Measurements from ENCODE around the gene GALNT9.
"Not testable (repeated sequence)": the region's sequence is repeated elsewhere in the genome, so short reads cannot be mapped to it uniquely, and the experiment has no call there.

Gene GALNT9

DNA sequence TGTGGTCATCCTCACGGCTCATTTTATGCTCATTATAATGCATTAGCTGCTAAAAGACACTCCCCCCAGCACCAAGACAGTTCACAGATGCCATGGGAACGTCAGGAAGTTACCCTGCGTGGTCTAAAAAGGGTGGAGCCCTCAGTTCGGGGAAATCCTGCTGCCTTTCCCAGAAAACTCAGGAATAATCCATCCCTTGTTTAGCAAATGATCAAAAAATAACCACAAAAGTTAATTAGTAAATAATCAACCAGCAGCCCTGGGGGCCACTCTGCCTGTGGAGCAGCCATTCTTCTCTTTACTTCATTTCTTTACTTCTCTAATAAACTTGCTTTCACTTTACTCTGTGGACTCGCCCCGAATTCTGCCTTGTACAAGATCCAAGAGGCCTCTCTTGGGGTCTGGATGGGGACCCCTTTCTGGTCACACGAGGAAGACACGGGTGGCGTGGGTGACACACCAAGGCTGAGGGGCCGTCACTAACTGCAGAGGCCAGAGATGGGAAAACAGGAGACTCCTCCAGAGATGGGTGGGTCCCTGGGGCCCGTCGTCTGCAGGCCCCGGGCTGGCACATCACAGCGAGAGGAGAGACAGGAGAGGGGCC lies 119.7 kb downstream of the GALNT9 start:
- DNase-seq, result no peak

DNA sequence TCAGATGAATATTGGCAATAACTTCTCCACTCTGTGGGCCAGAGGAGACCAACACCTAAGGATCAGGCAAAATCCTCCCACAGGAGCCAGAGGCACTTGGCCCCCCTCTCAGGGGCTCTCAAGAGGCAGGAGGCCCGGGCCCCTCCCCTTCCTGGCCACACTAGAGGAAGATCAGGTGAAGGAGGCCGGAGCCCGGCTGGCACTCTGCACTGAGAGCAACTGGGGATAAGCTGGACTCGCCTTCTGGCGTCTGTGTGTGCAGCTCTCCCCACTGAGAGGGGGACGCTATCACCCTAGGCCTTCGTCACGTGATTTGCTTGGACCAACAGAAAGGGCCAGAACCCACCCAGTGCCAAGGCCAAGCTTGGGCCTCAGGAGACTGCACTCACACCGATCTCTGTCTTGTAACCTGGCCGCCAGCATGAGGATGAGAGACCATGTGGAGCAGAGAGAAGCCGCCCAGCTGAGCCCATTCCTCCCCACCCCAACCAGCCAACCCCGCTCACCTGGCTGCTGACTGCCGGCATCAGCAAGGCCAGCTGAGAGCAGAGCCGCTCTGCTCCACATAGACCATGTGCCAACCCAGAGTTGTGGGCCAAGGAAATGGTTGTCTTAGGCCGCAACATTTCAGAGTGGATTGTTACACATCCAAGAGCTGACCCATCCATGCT lies 121.1 kb downstream of the GALNT9 start:
- no peak for DNase-seq

DNA sequence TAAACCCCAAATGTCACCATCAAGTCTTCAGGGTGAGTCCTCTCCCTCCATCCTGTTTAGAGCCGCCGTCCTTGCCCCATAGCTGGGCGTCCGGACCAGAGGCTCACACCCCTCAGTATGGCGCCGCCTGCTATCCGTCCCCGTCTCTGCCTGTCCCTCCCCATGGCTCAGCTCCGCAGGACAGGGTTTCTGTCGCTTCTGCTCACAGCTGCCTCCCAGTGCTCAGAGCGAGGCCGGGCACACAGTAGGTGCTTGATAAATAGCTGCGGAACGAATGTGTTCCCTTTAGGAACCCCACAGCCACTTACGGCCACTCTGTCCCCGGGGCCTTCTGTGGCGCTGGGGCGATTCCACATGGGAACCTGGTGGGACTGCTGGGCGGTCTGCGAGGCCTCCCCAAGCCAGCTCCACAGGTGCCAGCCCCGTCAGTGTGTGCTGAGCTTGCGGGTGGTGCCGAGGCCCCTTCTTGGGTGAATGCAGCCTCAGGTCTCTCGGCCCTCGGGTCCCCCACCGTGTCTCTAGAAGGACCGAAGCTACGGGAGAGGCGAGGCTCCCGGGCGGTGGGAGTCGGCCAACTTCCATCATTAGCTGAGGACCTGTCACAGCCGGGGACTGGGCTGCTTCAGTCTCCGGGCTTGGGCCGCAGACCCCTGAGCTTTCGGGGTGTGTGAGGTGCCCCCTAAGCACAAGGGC lies 122.2 kb downstream of the GALNT9 start:
- DNase-seq, result no peak

DNA sequence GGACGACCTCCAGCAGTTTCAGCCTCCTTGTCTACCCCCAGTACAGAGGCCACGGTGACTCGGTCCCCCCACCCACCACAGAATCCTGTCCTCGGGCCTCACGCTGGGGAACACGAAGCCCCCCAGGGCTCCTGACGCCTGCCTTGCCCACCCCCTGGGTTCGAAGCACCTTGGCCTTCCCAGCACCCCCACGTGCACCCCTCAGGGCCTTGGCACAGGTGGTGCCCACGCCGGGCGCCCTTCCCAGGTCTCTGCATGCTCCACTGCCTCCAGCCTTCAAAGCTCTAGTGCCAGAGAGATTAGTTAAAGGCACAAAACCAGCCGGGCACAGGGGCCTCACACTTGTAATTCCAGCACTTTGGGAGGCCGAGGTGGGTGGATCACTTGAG lies 123.3 kb downstream of the GALNT9 start:
- DNase-seq, result no peak

DNA sequence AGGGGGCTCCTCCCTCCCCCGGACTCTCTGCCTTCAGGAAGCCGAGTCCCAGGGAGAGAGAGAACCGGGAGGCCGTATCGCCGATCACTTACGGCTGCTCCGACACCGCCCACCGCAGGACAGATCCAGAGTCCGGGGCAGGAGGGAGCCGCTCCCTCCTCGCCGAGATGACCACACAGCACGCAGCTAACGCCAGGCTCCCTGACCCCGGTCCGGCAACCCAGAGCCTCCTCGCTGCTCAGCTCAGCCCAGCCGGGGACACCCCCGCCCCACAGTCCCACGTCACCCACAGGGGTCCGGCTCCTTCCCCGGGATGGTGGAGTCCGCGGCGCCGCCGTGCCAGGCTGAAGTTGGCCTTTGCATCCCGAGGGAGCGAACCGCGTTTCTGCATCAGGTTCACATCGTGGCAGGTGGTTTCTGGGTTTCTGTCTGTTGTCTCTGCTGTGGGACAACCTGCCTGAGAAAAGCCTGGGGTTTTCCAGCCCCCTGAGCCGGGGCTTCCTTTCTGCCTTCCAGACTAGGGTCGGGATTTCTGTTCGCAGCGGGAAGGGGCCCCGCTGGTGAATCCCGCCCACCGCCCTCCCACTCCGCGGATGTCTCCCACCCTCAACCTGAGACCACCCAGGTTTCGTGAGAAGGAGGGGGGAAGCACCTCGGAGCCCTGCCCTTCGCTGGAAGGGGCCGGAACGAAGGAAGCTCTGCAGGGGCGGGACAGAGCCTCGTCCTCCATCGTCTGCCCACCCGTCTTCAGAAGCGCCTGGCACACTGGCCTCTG lies 123.9 kb downstream of the GALNT9 start:
- DNase-seq, result no peak

DNA sequence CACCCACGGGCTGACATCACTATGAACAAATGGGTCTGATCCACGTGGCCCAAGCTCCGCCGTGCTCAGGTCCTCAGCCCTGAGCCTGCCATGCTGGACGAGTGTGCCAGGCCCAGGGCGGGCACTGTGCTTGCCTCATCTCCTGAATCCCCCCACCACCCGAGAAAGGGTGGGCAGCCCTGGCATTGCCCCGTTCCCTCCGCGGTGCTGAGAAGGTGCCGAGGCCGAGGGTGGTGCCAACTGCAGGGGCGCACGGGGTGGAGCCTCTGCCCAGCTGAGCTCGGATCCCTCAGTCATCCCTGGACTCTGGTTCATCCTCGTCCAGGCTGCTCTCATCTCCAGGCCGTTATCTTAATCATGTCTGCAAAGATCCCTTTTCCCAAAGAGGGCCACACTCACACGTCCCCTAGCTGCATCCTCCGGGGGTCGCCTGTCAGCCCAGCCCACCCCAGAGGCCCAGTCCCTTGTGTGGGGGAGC lies 124.6 kb downstream of the GALNT9 start:
- DNase-seq, result no peak

DNA sequence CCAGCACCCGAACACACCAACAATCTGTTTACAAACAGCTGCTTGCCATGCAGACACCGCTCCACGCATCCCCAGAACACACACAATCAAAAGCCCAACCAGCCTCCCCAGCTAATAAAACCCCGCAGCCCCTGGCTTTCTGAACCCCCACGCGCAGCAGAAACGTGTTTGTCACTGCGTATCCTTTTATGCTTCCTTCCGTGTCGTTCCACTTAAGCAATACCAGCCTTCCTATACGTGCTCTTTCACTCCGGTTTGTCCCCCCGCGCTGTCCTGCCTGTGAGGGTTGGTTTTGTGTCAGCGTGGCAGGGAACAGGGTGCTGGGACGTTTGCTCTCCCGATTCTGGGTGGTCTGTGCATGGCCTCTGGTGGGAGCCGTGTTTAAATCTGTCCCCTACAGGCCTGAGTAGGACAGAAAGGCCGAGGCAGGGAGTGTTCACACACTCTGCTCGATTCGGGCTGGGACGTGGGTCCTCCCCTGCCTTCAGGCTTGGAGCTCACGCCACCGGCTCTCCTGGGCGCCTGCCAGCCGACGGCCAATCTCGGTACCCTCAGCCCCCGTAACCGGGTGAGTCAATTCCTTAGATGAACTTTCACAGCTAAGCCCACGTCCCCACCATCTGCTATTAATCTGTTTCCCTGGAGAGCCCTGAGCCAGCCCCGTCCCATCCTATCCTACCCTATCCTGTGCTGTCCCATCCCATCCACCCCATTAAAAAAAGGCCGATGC lies 125.2 kb downstream of the GALNT9 start:
- no peak for DNase-seq

DNA sequence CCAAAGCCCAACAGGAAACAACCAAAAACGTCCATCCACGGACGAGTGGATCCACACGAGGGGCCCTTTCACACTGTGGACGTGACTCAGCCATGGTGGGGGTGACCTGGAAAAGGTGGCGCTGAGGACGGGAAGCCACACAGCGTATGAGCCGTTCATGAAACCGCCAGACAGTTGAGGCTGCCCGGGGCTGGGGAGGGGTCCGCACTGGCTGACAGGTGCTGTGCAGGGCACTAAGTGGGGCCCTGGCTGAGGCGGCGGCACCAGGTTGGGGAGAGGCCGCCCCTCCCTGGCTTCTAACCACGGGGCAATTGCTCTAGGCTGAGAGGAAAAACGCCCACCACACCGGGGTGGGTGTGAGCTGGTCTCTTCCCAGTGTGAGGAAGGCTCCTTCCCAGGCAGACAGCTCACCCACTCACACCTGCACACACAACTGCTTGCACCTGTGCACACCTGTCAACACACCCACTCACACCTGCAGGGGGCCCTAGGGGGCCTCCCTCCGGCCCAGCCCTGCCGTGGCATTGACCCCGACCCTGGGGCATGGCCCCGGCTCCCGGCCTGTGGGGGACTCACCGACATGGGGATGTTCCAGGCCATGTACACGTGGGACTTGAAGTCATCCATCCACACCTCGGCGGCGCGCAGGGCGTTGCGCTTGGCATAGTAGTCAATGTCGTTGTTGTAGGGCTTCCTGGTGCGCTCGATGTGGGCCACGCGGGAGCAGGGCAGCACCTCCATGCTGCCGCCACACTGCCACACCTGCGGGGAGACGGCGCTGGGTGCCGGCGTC lies 126.3 kb downstream of the GALNT9 start:
- no peak for DNase-seq

DNA sequence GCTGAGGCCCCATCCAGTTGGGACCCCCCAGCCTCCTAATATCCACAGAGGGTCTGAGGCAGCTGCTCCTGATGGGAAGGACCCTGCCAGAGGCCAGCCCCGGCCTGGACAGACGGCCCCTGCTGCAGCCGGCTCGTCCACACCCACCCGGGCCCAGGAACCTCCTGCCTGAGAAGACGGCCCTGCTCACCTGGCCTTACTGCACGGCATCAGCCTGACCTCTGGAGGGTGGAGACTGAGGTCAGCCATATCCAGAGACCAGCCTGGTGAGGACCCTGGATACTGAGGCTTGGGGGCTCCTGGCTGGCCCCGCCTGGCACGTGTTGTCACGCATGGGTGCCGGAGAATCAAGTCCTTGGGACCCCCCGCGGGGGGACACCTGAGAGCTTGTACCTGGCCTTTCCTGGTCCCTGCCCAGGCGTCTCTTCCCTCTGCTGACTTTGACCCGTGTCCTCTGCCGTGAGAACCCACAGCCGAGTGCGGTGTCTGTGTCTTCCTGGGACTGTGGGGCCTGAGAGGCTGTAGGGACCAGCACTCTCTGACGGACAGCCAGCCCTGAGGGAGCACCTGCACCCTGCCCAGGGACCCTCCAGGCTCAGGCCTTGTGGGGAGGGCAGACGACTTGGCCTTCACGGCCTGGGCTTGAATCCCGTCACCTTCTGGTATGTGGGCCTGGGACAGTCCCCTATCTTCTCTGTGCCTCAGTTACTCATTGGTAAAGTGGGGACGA lies 127.8 kb downstream of the GALNT9 start:
- DNase-seq, result no peak

DNA sequence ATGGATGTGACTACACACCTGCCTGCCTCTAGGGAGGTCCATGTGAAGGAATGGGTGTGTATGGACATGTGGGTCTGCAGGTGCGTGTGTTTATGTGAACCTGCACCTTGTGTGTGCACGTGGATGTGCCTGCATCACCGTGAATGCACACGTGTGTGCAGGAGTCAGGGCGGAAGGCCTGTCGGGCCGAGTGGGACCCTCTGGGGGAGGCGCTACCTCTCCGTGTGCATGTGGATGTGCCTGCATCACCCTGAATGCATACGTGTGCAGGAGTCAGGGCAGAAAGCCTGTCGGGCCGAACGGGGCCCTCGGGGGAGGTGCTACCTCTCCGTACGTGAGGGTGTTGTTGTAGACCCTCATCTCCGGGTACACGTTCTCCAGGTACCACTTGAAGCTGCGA lies 128.6 kb downstream of the GALNT9 start:
- DNase-seq, result no peak

DNA sequence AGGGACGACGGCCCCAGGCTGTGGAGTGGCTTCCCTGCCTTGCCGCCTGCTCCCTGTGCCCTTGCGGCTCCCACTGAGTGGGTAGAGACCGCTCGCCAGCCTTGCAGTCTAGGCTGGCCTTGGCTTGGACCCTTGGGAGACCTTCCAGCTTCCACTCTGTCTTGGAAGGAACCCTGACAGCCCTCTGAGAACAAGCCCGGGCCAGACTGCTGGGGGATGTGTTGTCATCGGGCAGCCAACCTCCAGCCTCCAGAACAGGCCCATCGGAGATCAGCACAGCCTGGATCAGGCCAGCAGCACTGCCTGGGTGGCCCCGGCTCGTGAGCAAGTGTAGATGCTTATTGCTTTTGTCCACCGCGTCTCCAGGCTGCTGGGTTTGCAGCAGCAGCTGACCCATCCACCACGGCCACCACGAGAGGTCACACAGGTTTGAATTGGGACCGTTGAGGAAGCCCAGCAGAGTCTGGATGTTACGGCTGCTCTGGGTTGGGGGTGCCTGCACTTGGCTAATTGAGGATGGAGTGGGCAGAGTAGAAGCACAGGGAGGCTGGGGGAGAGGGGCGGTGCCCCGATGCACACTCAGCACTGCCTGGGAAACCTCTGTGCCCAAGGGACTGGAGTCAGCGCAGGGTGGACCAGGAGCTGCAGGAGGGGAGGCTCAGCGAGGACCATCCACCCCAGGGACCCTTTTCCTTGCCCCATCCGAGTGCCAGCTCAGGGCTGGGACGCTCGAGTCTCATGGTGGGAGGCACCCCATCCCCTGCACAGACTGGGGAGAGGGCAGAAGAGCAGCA lies 129.7 kb downstream of the GALNT9 start:
- DNase-seq, result no peak

DNA sequence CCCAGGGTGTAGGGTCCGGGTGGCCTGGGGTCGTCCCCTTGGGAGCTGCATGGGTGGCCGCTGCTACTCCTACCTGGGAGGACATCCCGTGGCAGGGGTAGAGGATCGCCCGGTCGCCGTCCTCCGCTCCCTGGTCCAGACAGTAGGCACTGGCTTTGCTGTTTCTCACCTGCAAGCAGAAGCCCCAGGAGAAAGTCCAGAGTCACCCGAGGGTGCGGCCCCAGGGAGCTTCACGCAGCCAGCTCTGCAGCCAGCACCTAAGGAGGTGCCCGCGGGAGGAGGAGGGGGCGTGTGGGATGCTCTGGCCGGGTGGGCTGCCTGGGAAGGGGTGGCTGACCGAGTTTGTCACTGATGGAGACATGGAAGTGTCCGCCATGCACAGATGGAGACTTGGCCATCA lies 130.3 kb downstream of the GALNT9 start:
- DNase-seq, result no peak

DNA sequence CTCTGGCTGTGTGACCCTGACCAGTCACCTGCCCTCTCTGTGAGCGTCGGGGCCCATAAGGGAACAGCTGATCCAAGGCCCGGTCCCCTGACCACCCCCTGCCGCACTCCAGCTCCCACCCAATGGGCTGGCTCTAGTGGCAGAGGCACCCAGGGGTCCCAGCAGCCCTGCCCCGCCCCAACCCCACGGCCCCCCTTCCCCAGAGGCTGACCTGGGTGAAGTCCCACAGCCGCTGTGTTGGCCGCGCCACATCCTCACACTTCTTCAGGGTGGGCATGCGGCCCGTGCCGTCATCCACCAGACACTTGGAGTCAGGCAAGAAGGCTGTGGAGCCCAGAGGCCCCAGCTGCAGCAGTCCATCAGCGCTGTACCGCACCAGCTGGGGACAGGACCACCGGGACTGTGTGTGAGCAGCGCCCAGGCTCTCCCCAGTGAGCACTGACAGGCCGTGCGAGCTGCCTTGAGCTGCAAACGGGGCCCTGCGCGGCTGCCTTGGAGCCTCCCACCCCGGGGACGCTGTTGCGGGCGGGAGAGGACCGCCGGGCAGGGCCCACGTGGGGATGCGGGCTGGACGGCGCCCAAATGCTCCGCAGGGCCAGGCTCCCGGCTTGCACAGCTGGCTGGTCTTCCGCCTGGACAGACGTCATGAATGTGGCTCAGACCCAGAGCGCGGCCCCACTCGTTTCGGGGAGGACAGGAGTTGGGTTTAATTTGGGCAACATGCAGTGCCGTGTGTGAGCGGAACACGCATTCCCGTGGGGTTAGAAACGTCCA lies 131.6 kb downstream of the GALNT9 start:
- no peak for DNase-seq

DNA sequence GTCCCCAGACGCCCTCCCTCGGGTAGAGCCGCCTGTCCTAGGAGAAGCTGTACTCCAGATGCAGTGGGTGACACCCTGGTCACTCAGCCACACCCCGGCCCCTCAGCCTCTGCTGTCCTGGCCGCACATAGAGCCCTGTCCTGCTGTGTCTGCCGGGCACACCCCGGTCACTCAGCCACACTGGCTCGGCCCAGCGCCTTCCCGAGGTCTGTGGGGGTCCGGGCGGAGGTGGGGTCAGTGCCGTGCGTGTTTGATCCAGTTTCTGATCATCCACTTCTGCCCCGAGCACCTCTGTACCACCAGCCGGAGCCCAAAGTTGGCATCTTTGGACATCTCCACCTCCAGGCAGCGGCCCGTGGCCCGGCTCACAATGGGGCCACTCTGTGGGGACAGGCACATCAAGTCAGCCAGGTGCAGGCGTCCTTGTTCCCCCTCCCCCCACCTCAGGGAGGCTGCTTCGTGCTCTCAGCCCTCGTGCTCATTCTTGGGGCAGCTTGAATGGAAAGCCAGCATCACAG lies 132.5 kb downstream of the GALNT9 start:
- no peak for DNase-seq

DNA sequence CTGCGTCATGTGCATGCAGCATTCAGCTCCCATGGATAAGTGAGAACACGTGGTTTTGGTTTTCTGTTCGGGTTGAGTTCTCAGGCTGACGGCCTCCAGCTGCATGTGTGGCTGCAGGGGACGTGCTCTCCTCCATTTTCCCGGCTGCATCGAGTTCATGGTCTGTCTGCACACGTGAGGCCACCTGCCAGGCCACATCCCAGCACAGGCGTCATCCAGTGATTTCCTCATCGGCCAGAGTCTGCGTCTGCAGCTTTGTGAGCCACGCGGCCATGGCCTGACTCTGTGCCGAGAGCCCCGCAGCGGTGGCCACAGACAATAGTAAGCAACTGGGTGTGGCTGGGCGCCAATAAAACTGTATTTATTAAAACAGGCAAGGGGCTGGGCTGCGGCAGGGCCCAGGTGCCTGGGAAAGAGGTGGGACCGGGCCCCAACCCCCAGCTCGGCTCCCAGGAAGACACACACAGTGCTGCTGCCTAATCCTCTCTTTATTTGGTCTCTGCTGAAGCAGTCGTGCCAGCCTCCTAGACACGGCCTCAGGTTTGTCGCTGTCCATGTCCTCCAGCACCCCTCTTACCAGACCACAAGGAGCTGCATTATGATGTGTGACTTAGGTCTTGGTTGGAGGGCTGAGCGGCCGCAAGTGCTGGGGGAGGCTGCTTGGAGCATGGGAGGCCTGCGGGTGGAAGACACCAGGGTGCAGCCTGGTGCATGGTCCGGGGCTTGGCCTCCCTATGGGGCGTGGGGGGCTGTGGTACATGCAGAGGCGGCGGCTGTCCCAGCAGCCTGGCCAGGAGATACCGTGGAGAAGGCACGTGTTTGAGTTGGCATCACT lies 133.1 kb downstream of the GALNT9 start:
- no peak for DNase-seq

DNA sequence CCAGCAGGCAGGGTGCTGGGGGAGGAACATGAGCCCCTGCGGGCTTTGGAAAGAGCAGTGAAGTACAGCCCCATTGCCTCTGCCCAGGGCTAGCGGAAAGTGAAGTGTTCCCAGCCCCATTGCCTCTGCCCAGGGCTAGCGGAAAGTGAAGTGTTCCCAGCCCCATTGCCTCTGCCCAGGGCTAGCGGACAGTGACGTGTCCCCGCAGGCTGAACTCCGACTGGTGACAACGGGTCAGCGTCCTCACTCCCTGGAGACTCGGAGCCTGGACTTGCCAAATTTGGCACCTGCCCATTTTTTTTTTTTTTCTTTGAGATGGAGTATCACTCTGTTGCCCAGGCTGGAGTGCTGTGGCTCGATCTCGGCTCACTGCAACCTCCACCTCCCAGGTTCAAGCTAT lies 134.1 kb downstream of the GALNT9 start:
- DNase-seq, result not testable (repeated sequence)

DNA sequence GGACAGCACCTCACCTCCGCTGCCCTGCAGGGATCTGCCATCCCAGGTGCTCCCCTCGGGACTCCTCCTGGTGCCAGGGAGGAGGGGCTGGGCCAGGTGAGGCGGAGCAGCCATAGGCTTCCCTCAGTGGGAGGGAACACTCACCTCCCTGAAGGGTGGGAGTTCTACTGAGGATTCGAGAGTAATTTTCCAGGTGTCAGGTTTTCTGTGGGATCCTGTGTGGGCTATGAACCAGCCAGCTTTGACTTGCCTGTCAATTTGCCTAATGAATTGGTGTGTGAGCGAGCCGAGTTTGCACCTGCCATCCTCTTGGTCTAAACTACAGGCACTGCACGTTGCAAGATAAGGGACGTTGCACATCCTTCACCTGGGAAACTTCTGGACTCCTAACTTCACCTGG lies 134.8 kb downstream of the GALNT9 start:
- no peak for DNase-seq

DNA sequence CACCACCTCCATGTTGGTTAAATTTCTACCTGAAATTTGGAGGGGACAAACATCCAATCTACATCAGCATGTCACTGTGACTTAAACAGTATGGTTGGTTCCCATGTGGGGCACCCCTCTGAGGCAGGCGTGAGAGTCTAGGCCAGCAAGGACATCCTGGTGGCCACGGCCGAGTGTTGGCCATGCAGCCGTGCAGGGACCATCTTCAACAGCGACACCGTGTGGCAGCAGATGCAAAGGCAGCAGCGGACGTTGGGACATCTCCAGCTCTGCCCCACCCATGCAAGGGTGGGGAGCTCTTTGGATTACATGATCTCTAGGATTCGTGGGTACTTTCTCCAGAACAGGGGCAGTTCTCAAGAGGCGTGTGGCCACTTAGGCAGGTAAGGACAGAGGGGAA lies 135.3 kb downstream of the GALNT9 start:
- DNase-seq, result no peak

Measured in NCI-H446 treated with DMSO at 0.1 percent for 48 hours (cell line).